H9 (cell line): Measurements from ENCODE around the gene OR4D2. TPM values are rescaled to one million over a fixed set of nuclear protein-coding genes. Genes with fewer than 3 reads are reported as not detected.

Experiments
- DNase-seq: peaks from one replicate; pipeline ENCODE4 v3.0.0-alpha.2; 2017
- H2AFZ ChIP-seq: one replicate; pipeline ENCODE4 v1.6.1; 2013; ENCODE audit warnings: mild to moderate bottlenecking, low read length, control low read depth, moderate library complexity
- H2AK5ac ChIP-seq: 2 replicates; pipeline ENCODE4 v1.6.1; 2013; ENCODE audit warnings: low read length, control low read depth, mixed read lengths; ENCODE audit not compliant: insufficient read length
- H2BK120ac ChIP-seq: one replicate; pipeline ENCODE4 v1.6.1; 2013; ENCODE audit warnings: low read depth, mild to moderate bottlenecking, low read length, control low read depth, inconsistent platforms; ENCODE audit not compliant: poor library complexity, severe bottlenecking
- H2BK12ac ChIP-seq: 2 replicates; pipeline ENCODE4 v1.6.1; 2013; ENCODE audit warnings: low read length, control low read depth, mixed read lengths, low read depth; ENCODE audit not compliant: insufficient read length
- H2BK15ac ChIP-seq: 2 replicates; pipeline ENCODE4 v1.6.1; 2013; ENCODE audit warnings: low read depth, low read length, control low read depth
- H2BK20ac ChIP-seq: one replicate; pipeline ENCODE4 v1.6.1; 2013; ENCODE audit warnings: low read depth, mild to moderate bottlenecking, low read length, control low read depth, inconsistent platforms; ENCODE audit not compliant: poor library complexity, severe bottlenecking
- H2BK5ac ChIP-seq: 2 replicates; pipeline ENCODE4 v1.6.1; 2013; ENCODE audit warnings: low read length, control low read depth, mixed read lengths; ENCODE audit not compliant: insufficient read length
- H3K14ac ChIP-seq: 2 replicates; pipeline ENCODE4 v1.6.1; 2013; ENCODE audit warnings: low read length, control low read depth; ENCODE audit not compliant: insufficient read depth
- H3K18ac ChIP-seq: 2 replicates; pipeline ENCODE4 v1.6.1; 2013; ENCODE audit warnings: low read depth, mild to moderate bottlenecking, mixed read lengths, low read length, control low read depth; ENCODE audit not compliant: insufficient read length
- H3K23ac ChIP-seq: 2 replicates; pipeline ENCODE4 v1.6.1; 2013; ENCODE audit warnings: low read length, control low read depth, mixed read lengths, low read depth; ENCODE audit not compliant: insufficient read length
- H3K23me2 ChIP-seq: 2 replicates; pipeline ENCODE4 v1.6.1; 2013; ENCODE audit warnings: low read depth, mild to moderate bottlenecking, mixed read lengths, low read length, control low read depth; ENCODE audit not compliant: insufficient read length, poor library complexity, severe bottlenecking
- H3K27ac ChIP-seq: 2 replicates; pipeline ENCODE4 v1.5.1; 2013; ENCODE audit warnings: low read length, control low read depth, mixed read lengths, low read depth; ENCODE audit not compliant: insufficient read length
- H3K27me3 ChIP-seq: 2 replicates; pipeline ENCODE4 v1.6.1; 2013; ENCODE audit warnings: low read length, control low read depth, inconsistent platforms; ENCODE audit not compliant: insufficient read depth
- H3K4ac ChIP-seq: 2 replicates; pipeline ENCODE4 v1.6.1; 2013; ENCODE audit warnings: low read depth, mild to moderate bottlenecking, control low read depth, inconsistent platforms, low read length, moderate library complexity
- H3K4me1 ChIP-seq: 2 replicates; pipeline ENCODE4 v1.6.1; 2013; ENCODE audit warnings: low read length, control low read depth, inconsistent platforms; ENCODE audit not compliant: insufficient read depth
- H3K4me2 ChIP-seq: 2 replicates; pipeline ENCODE4 v1.6.1; 2013; ENCODE audit warnings: low read length, control low read depth, mixed read lengths; ENCODE audit not compliant: insufficient read length, insufficient read depth
- H3K56ac ChIP-seq: 2 replicates; pipeline ENCODE4 v1.6.1; 2013; ENCODE audit warnings: low read depth, mild to moderate bottlenecking, mixed read lengths, low read length, control low read depth; ENCODE audit not compliant: insufficient read length
- H3K79me1 ChIP-seq: 2 replicates; pipeline ENCODE4 v1.6.1; 2013; ENCODE audit warnings: low read depth, mild to moderate bottlenecking, moderate library complexity, low read length, control low read depth, inconsistent platforms; ENCODE audit not compliant: insufficient read depth, poor library complexity, severe bottlenecking
- H3K79me2 ChIP-seq: 2 replicates; pipeline ENCODE4 v1.6.1; 2013; ENCODE audit warnings: low read length, control low read depth, inconsistent platforms; ENCODE audit not compliant: insufficient read depth
- H3K9ac ChIP-seq: 2 replicates; pipeline ENCODE4 v1.6.1; 2013; ENCODE audit warnings: low read length, control low read depth, mixed read lengths; ENCODE audit not compliant: insufficient read length; ENCODE audit errors: extremely low read depth
- H3K9me3 ChIP-seq: one replicate; pipeline ENCODE4 v1.6.1; 2013; ENCODE audit warnings: low read depth, low read length, inconsistent platforms; ENCODE audit not compliant: control insufficient read depth
- H3T11ph ChIP-seq: one replicate; pipeline ENCODE4 v1.6.1; 2013; ENCODE audit warnings: mild to moderate bottlenecking, low read length, control low read depth, inconsistent platforms
- H4K20me1 ChIP-seq: one replicate; pipeline ENCODE4 v1.6.1; 2013; ENCODE audit not compliant: control insufficient read depth, insufficient read length, insufficient read depth
- H4K5ac ChIP-seq: 2 replicates; pipeline ENCODE4 v1.6.1; 2013; ENCODE audit warnings: low read depth, mild to moderate bottlenecking, mixed read lengths, low read length, control low read depth; ENCODE audit not compliant: insufficient read length
- H4K8ac ChIP-seq: replicated peaks from 2 replicates; pipeline ENCODE4 v1.6.1; 2013; ENCODE audit warnings: low read length, control low read depth, mixed read lengths, low read depth; ENCODE audit not compliant: insufficient read length
- H4K91ac ChIP-seq: 2 replicates; pipeline ENCODE4 v1.6.1; 2013; ENCODE audit warnings: low read depth, mild to moderate bottlenecking, moderate library complexity, mixed read lengths, low read length, control low read depth; ENCODE audit not compliant: insufficient read length
- H3K27ac Mint-ChIP-seq, 3 experiments: 2 replicates in 2 of 3; 3 replicates in 1 of 3; pipeline ENCODE4 v1.8.0; 2020 to 2021; ENCODE audit warnings: mixed read lengths in 3 of 3, mild to moderate bottlenecking in 1 of 3, moderate library complexity in 1 of 3
- H3K27me3 Mint-ChIP-seq: 2 replicates; pipeline ENCODE4 v1.8.0; 2021; ENCODE audit warnings: low read depth, mild to moderate bottlenecking, moderate library complexity, mixed read lengths
- H3K36me3 Mint-ChIP-seq, 3 experiments: 2 replicates in 2 of 3; 3 replicates in 1 of 3; pipeline ENCODE4 v1.8.0; 2020 to 2021; ENCODE audit warnings: low read depth in 3 of 3, mixed read lengths in 3 of 3; ENCODE audit not compliant: insufficient read depth in 1 of 3
- H3K4me1 Mint-ChIP-seq, 2 experiments: 2 replicates each; pipeline ENCODE4 v1.8.0; 2020; ENCODE audit warnings: mixed read lengths in 2 of 2
- H3K4me3 Mint-ChIP-seq, 2 experiments: 2 replicates in 1 of 2; 3 replicates in 1 of 2; pipeline ENCODE4 v1.8.0; 2020 to 2021; ENCODE audit warnings: mild to moderate bottlenecking in 2 of 2, mixed read lengths in 2 of 2, moderate library complexity in 1 of 2
- H3K9me3 Mint-ChIP-seq, 2 experiments: 2 replicates in 1 of 2; 3 replicates in 1 of 2; pipeline ENCODE4 v1.8.0; 2020; ENCODE audit warnings: mild to moderate bottlenecking in 2 of 2, mixed read lengths in 2 of 2, moderate library complexity in 1 of 2
- CTCF ChIP-seq: fragments of 200-600 bp; sonication (generic); conservative IDR thresholded peaks from 3 replicates; pipeline ENCODE4 v1.8.0; 2021; ENCODE audit warnings: antibody characterized with exemption, mild to moderate bottlenecking
- WGBS: extraction: QIAGEN DNeasy Blood & Tissue Kit; methylation state at CpG from one replicate; pipeline ENCODE4 v1.1.7; 2013; ENCODE audit warnings: missing lambda C conversion rate, low lambda C conversion rate, mixed read lengths; ENCODE audit not compliant: insufficient read length; ENCODE audit errors: extremely low coverage; 5-methylcytosine and 5-hydroxymethylcytosine counted together
- total RNA-seq: library from RNA; stranded (reverse); gene quantifications from 2 replicates; pipeline ENCODE4 v1.2.1, GENCODE V29; 2021

Gene OR4D2
- total RNA-seq, 1 experiment from 2014 or later: not detected

- Histone ChIP-seq H3K9ac (no peak overlapping the region), H2AK5ac (no peak overlapping the region), H3K79me2 (no peaks in the 10 kb centered on the region), H3K4me2 (no peak overlapping the region), H3K14ac (no peak overlapping the region), H2AFZ (no peak overlapping the region), H3K79me1 (no peaks in the 10 kb centered on the region), H4K8ac (no peak overlapping the region), H3K4me1 (no peaks in the 10 kb centered on the region), H3K23ac (no peak overlapping the region), H3K18ac (no peak overlapping the region), H3K9me3 (no peaks in the 10 kb centered on the region), H3K27ac (no peak overlapping the region), H2BK120ac (no peak overlapping the region), H3K56ac (no peak overlapping the region), H3T11ph (no peak overlapping the region), H4K20me1 (no peaks in the 10 kb centered on the region), H2BK5ac (no peak overlapping the region), H3K27me3 (no peaks in the 10 kb centered on the region; the same call in 1 of the 2 replicates), H2BK15ac (no peak overlapping the region), H4K91ac (no peak overlapping the region), H3K23me2 (no peaks in the 10 kb centered on the region), H3K4ac (no peak overlapping the region), H4K5ac (no peak overlapping the region), H2BK20ac (no peak overlapping the region), H2BK12ac (no peak overlapping the region)
- no peaks in the 10 kb centered on the region for H3K36me3 Mint-ChIP-seq
- no peak overlapping the region for H3K27ac Mint-ChIP-seq
- peaks cover 30% of the 10 kb centered on the region for H3K27me3 Mint-ChIP-seq
- TF ChIP-seq CTCF: no peak
- H3K4me1 Mint-ChIP-seq: 0 out of 4 replicates have a peak, but pooled peaks cover 0 to 3% of the 10 kb centered on the region in 2 experiments
- H3K4me3 Mint-ChIP-seq: no peak overlapping the region
- WGBS: no CpG with 5 or more reads among the region's 7 CpGs
- H3K9me3 Mint-ChIP-seq: no peaks in the 10 kb centered on the region
- DNase-seq: no peak
Measured at GRCh38 chr17:58176200-58176599, 9.4 kb downstream of the OR4D2 start.
